C4-2B (cell line): ENCODE results near the gene CELSR1.

Experiments used
- CTCF ChIP-seq: fragments of 450-650 bp; conservative IDR thresholded peaks from 2 replicates; pipeline ENCODE4 v1.5.1; 2017; ENCODE audit warnings: mild to moderate bottlenecking
- ZFX ChIP-seq: fragments of 450-650 bp; IDR thresholded peaks from 2 replicates; pipeline ENCODE4 v1.6.1; 2017

DNA sequence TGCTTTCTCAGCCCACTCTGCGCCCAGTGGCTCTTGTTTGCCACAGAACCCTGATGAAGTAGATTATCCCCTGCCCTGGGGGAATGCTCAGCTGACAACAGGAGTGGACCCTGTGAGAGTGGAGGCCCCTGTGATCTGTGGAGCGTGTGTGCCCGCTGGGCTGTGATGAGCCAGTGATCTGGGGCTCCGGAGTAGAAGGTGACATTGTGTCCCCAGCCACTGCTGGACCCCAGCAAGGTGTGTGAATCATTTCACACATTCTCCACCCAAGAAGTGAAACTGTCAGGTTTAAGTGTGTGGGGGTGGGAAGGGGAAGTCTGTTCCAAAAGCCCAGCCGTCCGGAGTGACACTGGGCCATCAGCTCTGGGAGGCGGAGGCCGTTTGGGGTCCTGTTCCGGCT is 49.6 kb upstream of the CELSR1 start:
- TF ChIP-seq CTCF (no peak), ZFX (no peak)
